ENCODE data around the gene PACS1.

GRCh38 chr11:66251809-66252208, 181.7 kb downstream of the PACS1 start:
- no peak for TF ChIP-seq CTCF (conservative IDR thresholded peaks at IDR 0.05)
- TF ChIP-seq EZH2 (IDR thresholded peaks at IDR 0.05; ENCODE audit: low read depth), result no peak
